H54 (cell line): ENCODE measurements around the gene ILF3.

Experiments
- DNase-seq: peaks from one replicate; pipeline ENCODE4 v3.0.0; 2011; ENCODE audit warnings: low spot score, mixed read lengths; ENCODE audit not compliant: insufficient read length
- FAIRE-seq: peaks from 3 replicates; lab custom pipeline; 2011; peaks lifted over from hg19 to GRCh38; lab: Jason Lieb, UNC
- POLR2A ChIP-seq: IDR thresholded peaks from 2 replicates; pipeline ENCODE4 v1.6.1; 2011; ENCODE audit warnings: low read depth, mild to moderate bottlenecking, low read length

Gene ILF3

DNA sequence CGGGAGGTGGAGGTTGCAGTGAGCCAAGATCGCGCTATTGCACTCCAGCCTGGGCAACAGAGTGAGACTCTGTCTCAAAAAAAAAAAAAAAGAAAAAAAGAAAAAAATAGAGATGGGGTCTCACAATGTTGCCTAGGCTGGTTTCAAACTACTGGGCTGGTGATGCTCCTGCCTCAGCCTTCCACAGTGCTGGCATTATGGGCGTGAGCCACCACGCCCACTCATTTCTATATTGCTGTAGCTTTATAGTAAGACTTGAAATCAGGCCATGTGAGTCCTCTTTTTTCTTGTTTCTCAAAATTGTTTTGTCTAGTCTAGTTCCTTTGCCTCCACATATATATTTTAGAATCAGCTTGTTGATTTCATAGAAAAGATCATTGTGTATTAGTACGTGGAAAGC is 82.0 kb downstream of the ILF3 start:
- FAIRE-seq (no peak), DNase-seq (no peak)
- TF ChIP-seq POLR2A, result no peak

DNA sequence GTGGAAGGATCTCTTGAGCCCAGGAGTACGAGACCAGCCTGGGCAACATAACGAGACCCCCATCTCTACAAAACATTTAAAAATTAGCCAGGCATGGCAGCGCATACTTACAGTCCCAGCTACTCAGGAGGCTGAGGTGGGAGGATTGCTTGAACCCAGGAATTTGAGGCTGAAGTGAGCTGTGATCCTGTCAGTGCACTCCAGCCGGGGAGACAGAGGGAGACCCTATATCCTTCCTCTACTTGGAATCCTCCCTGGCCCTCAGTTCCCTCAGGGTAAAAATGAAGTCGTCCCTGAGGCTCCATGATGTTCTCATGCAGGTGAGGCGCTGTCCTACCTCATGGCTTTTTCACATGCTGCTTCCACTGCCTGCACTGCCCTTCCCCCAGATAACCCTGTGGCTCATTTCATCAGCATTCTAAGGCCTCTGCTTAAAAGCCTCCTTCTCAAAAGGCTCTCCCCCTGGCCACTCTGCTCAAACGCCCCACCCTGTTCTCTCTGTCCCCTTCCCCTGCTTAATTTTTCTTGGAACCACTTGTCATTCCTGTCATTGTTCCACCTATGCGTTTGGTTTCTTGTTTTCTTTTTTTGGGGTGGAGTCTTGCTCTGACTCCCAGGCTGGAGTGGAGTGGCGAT is 82.9 kb downstream of the ILF3 start:
- FAIRE-seq, result no peak

GRCh38 chr19:10737722-10738121 is 83.6 kb downstream of the ILF3 start:
- no peak for FAIRE-seq
- no peak for TF ChIP-seq POLR2A
- DNase-seq, result no peak

More for the DNA sequence above, 82.9 kb downstream of the ILF3 start:
- no peak for TF ChIP-seq POLR2A
- DNase-seq, result no peak

DNA sequence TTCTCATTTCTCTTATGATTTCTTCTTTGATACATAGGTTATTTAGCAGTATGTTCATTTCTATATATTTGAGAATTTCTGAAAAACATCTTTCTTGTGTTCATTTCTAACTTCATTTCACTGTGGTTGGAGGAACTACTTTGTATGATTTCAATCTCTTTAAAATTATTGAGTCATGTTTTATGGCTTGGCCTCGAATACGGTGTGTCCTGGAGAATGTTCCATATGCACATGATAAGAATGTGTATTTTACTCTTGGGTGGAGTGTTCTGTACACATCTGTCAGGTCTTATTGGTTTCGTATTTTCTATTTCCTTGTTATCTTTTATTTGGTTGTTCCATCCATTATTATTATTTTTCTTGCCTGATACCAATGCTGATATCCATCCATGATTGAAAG is 86.7 kb downstream of the ILF3 start:
- FAIRE-seq (no peak), DNase-seq (no peak)
- TF ChIP-seq POLR2A, result no peak
